GM12875 (cell line): Measurements from ENCODE around the gene ITSN1.

Source experiments
- H3K4me3 ChIP-seq: one replicate; pipeline ENCODE4 v1.5.1; 2011; ENCODE audit warnings: low read depth, low read length, control low read depth
- TF ChIP-seq, protein P1 (sequence below): IDR thresholded peaks from 2 replicates; pipeline ENCODE4 v1.5.1; 2011; ENCODE audit warnings: low read depth, mild to moderate bottlenecking, control low read depth, inconsistent platforms, low read length, moderate library complexity, borderline replicate concordance; ENCODE audit not compliant: insufficient read depth

ITSN1 gene

GRCh38 chr21:33810766-33811165 lies 168.5 kb downstream of the ITSN1 start:
- no peak overlapping the region for H3K4me3 ChIP-seq

DNA sequence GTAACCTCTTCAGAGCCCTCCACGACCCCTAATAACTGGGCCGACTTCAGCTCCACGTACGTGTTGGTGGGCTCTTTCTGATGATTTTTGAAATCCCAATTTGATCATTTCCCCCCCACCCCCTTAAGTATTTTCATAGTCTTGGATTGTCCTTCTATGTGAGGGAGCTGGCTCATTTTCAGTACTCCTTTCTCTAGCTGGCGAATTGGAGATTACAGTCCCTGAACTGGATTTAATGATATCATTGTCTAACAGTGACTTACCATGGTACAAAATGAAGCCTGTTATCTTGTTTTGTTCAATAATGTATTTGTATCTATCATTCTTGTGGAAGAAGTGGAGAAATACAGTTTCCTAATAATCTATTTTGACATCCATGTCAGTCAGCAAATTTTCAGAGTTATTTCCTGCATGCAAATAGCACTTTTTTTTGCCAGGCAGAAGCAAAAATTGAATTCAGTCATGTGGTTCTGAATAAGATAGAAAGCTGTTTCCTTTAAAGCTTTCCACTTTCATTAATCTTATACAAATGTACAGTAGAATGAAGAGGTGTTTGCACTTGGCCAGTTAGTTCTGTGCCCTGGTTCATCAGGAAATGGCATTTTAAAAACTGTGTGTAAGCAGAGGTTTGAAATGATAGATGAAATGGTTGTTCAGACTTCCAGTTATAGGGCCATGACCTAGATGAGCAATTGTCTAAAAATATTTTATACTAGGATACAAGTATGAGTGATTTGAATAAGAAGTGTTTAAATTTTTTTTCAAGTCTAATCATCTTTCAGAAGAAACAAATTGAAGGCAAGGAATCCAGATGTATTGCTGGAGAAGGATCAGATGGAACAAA lies 169.1 kb downstream of the ITSN1 start:
- TF ChIP-seq, protein P1, sequence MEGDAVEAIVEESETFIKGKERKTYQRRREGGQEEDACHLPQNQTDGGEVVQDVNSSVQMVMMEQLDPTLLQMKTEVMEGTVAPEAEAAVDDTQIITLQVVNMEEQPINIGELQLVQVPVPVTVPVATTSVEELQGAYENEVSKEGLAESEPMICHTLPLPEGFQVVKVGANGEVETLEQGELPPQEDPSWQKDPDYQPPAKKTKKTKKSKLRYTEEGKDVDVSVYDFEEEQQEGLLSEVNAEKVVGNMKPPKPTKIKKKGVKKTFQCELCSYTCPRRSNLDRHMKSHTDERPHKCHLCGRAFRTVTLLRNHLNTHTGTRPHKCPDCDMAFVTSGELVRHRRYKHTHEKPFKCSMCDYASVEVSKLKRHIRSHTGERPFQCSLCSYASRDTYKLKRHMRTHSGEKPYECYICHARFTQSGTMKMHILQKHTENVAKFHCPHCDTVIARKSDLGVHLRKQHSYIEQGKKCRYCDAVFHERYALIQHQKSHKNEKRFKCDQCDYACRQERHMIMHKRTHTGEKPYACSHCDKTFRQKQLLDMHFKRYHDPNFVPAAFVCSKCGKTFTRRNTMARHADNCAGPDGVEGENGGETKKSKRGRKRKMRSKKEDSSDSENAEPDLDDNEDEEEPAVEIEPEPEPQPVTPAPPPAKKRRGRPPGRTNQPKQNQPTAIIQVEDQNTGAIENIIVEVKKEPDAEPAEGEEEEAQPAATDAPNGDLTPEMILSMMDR = no peak
- H3K4me3 ChIP-seq = no peak overlapping the region

More at GRCh38 chr21:33810766-33811165, 168.5 kb downstream of the ITSN1 start:
- TF ChIP-seq, protein P1 = no peak

GRCh38 chr21:33813832-33814365 lies 171.6 kb downstream of the ITSN1 start:
- TF ChIP-seq, protein P1 = no peak

DNA sequence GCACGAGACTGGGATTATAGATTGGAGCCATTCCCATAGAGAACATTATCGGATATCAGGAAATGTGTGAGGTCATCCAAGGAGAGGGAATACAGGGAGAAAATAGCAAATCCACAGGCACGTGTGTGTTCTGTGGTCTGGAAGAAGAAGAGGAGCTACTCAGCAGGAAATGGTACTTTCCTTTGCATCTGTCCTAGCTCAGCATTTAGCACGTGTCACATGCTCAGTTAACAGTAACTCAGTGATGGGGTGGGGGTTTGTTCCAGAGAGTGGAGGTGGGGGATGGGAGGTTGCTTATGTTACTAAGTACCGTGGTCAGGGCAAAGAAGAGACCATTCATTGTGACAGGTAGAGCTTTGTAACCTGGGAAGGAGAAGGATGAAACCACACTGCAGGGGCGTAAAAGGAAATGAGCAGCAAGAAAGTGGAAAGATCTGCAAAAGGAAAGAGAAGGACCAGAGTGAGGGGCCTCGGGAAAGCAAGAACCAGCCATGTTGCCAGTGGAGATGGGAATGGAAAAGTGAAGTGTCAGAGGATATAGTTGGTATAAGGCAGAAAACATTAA lies 172.9 kb downstream of the ITSN1 start:
- TF ChIP-seq, protein P1 = no peak
- no peak overlapping the region for H3K4me3 ChIP-seq

More at GRCh38 chr21:33813832-33814365, 171.6 kb downstream of the ITSN1 start:
- H3K4me3 ChIP-seq = no peak overlapping the region

GRCh38 chr21:33816174-33816573 lies 173.9 kb downstream of the ITSN1 start:
- H3K4me3 ChIP-seq = no peak overlapping the region
- TF ChIP-seq, protein P1 = no peak

- TF ChIP-seq, protein P1 = no peak
- no peak overlapping the region for H3K4me3 ChIP-seq
Measured at GRCh38 chr21:33817138-33817537, 174.8 kb downstream of the ITSN1 start.
